ENCODE data around the gene SERPINF2. TPM values are rescaled to one million over a fixed set of nuclear protein-coding genes. Genes with fewer than 3 reads are reported as not detected.
"Not testable (repeated sequence)": the region's sequence is repeated elsewhere in the genome, so short reads cannot be mapped to it uniquely, and the experiment has no call there.

SERPINF2 gene
- total RNA-seq, 2 donors from 2014 or later: 1.0 to 1.7 TPM

DNA sequence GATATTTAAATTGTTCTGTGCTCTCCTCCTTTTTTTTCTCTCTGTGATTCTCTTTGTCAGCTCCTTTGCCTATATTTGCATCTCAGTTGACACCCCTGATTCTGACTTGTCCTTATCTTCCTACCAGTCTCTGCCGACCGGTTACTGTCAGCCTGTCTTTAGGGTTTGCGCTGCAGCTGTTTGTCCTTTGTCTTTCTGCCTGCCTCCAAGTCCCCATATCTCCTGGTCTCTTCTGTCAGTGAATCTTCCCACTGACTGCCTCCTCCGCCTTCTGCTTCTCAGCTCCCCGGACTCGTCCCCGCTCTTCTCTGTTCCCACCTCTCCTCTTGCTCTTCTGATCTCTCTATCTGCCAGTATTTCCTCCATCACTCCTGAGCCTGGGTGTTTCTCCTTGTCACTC is 37.7 kb upstream of the SERPINF2 start:
- Histone ChIP-seq H3K9ac (ENCODE audit: low read depth in 2 of 2, low read length in 2 of 2) (no peak overlapping the region), H3K9me3 (no peaks in the 10 kb centered on the region), H3K27ac (no peak overlapping the region), H3K4me3 (no peak overlapping the region), H3K36me3 (no peaks in the 10 kb centered on the region), H3K4me1 (no peaks in the 10 kb centered on the region), H3K27me3 (no peaks in the 10 kb centered on the region)
- TF ChIP-seq CTCF (IDR thresholded peaks at IDR 0.05): no peak
- intact Hi-C loops (cut with DNase I): loop anchor here (10.0 kb wide), 1 partner anchor 50 kb away; no protein-coding TSS in a partner anchor
- DNase-seq: no peak

- TF ChIP-seq CTCF (IDR thresholded peaks at IDR 0.05): no peak
These were observed 35.6 kb upstream of the SERPINF2 start for GRCh38 chr17:1707107-1707506.

DNA sequence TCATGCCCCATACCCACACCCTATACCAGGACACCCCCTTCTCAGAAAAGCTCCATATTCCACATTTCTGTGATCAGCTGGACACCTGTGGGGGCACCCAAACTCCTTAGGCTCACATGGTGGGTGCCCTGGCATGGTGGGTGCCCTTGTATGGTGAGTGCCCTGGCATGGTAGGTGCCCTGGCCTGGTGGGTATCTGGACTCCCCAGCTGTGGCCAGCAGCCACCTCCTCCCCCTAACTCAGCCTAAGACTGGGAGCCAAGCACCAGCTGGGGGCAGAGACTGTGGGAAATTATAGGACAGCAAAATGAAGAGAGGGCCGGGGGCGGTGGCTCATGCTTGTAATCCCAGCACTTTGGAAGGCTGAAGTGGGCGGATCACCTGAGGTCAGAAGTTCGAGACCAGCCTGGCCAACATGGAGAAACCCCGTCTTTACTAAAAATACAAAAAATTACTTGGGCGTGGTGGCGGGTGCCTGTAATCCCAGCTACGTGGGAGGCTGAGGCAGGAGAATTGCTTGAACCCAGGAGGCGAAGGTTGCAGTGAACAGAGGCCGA is 33.8 kb upstream of the SERPINF2 start:
- not testable (repeated sequence) for H3K36me3 ChIP-seq; H3K9me3 ChIP-seq; H3K4me3 ChIP-seq; DNase-seq; H3K27me3 ChIP-seq; H3K9ac ChIP-seq (ENCODE audit: low read depth in 2 of 2, low read length in 2 of 2)
- intact Hi-C loops (cut with DNase I): loop anchor here (10.0 kb wide), 1 partner anchor 54 kb away; no protein-coding TSS in a partner anchor
- peak overlapping the region; percentile 84 for H3K27ac ChIP-seq
- H3K4me1 ChIP-seq: peaks cover 10% of the 10 kb centered on the region

More at GRCh38 chr17:1707107-1707506, 35.6 kb upstream of the SERPINF2 start:
- no peak overlapping the region for H3K4me3 ChIP-seq
- intact Hi-C loops (cut with DNase I): loop anchor here (10.0 kb wide), 1 partner anchor 52 kb away; no protein-coding TSS in a partner anchor
- no peak overlapping the region for H3K27ac ChIP-seq
- H3K27me3 ChIP-seq: no peaks in the 10 kb centered on the region
- H3K36me3 ChIP-seq: no peaks in the 10 kb centered on the region
- no peak overlapping the region for H3K9ac ChIP-seq (ENCODE audit: low read depth in 2 of 2, low read length in 2 of 2)
- no peaks in the 10 kb centered on the region for H3K4me1 ChIP-seq
- DNase-seq: no peak
- no peaks in the 10 kb centered on the region for H3K9me3 ChIP-seq

GRCh38 chr17:1709403-1709951 is 33.2 kb upstream of the SERPINF2 start:
- Histone ChIP-seq H3K4me3 (peak overlapping the region; percentile 65), H3K27ac (peak overlapping the region; percentile 84), H3K27me3 (no peaks in the 10 kb centered on the region), H3K9me3 (no peaks in the 10 kb centered on the region), H3K9ac (ENCODE audit: low read depth in 2 of 2, low read length in 2 of 2) (peak overlapping the region; percentile 87 to 98), H3K36me3 (no peaks in the 10 kb centered on the region), H3K4me1 (peaks cover 16% of the 10 kb centered on the region)
- intact Hi-C loops (cut with DNase I): loop anchor here (10.0 kb wide), 1 partner anchor 55 kb away; no protein-coding TSS in a partner anchor
- DNase-seq: peak; percentile 29
- TF ChIP-seq CTCF (IDR thresholded peaks at IDR 0.05): no peak

GRCh38 chr17:1709971-1710806 is 32.5 kb upstream of the SERPINF2 start, which contains the start of gene TLCD2:
Gene TLCD2, minus strand, starts transcription at chr17:1710377. Its CDS starts 135 bp downstream, at chr17:1710242.
- H3K36me3 ChIP-seq: no peaks in the 10 kb centered on the region
- no peak for TF ChIP-seq CTCF (IDR thresholded peaks at IDR 0.05)
- intact Hi-C loops (cut with DNase I): loop anchor here (5.0 to 10.0 kb wide), 2 partner anchors 33 to 55 kb away; no protein-coding TSS in a partner anchor
- no peaks in the 10 kb centered on the region for H3K27me3 ChIP-seq
- DNase-seq: peak; percentile 97
- H3K9ac ChIP-seq (ENCODE audit: low read depth in 2 of 2, low read length in 2 of 2): peak within 1 kb of the TSS; percentile 87 to 98
- peak within 1 kb of the TSS; percentile 84 for H3K27ac ChIP-seq
- peak within 1 kb of the TSS; percentile 65 for H3K4me3 ChIP-seq
- H3K4me1 ChIP-seq: peaks cover 17% of the 10 kb centered on the region
- no peaks in the 10 kb centered on the region for H3K9me3 ChIP-seq
